GM12875 (cell line): ENCODE results near the gene UNC5B.
"Not testable (repeated sequence)": the region's sequence is repeated elsewhere in the genome, so short reads cannot be mapped to it uniquely, and the experiment has no call there.

Source experiments
- H3K4me3 ChIP-seq: one replicate; pipeline ENCODE4 v1.5.1; 2011; ENCODE audit warnings: low read depth, low read length, control low read depth
- CTCF ChIP-seq: IDR thresholded peaks from 2 replicates; pipeline ENCODE4 v1.5.1; 2011; ENCODE audit warnings: low read depth, mild to moderate bottlenecking, control low read depth, inconsistent platforms, low read length, moderate library complexity, borderline replicate concordance; ENCODE audit not compliant: insufficient read depth

The UNC5B gene

GRCh38 chr10:71269301-71270288 lies 57.2 kb downstream of the UNC5B start:
- H3K4me3 ChIP-seq = no peak overlapping the region
- TF ChIP-seq CTCF = no peak

GRCh38 chr10:71270301-71271220 lies 58.2 kb downstream of the UNC5B start:
- TF ChIP-seq CTCF = peak; percentile 77
- no peak overlapping the region for H3K4me3 ChIP-seq

- H3K4me3 ChIP-seq = no peak overlapping the region
- no peak for TF ChIP-seq CTCF
These were observed 59.3 kb downstream of the UNC5B start for GRCh38 chr10:71271662-71272055.

GRCh38 chr10:71272056-71272771 lies 59.8 kb downstream of the UNC5B start:
- no peak overlapping the region for H3K4me3 ChIP-seq
- no peak for TF ChIP-seq CTCF

GRCh38 chr10:71272974-71273373 lies 60.6 kb downstream of the UNC5B start:
- H3K4me3 ChIP-seq = not testable (repeated sequence)

- TF ChIP-seq CTCF = no peak
- H3K4me3 ChIP-seq = no peak overlapping the region
These were observed 61.1 kb downstream of the UNC5B start for GRCh38 chr10:71273506-71273905.
